Osteocyte (in vitro differentiated cells): ENCODE data around the gene BYSL. TPM values are rescaled to one million over a fixed set of nuclear protein-coding genes. Genes with fewer than 3 reads are reported as not detected.

Experiments used
- DNase-seq: peaks from one replicate; pipeline ENCODE4 v3.0.0; 2021; ENCODE audit warnings: mixed read lengths; ENCODE audit not compliant: unreplicated experiment; ENCODE audit errors: extremely low spot score
- H3K27ac Mint-ChIP-seq: one replicate; pipeline ENCODE4 v1.8.0; 2021; ENCODE audit warnings: mild to moderate bottlenecking, mixed read lengths; ENCODE audit not compliant: unreplicated experiment
- H3K27me3 Mint-ChIP-seq: one replicate; pipeline ENCODE4 v1.8.0; 2021; ENCODE audit warnings: mixed read lengths; ENCODE audit not compliant: unreplicated experiment
- H3K36me3 Mint-ChIP-seq: one replicate; pipeline ENCODE4 v1.8.0; 2021; ENCODE audit warnings: mixed read lengths; ENCODE audit not compliant: unreplicated experiment
- H3K4me1 Mint-ChIP-seq: one replicate; pipeline ENCODE4 v1.8.0; 2021; ENCODE audit warnings: mixed read lengths; ENCODE audit not compliant: unreplicated experiment
- H3K4me3 Mint-ChIP-seq: one replicate; pipeline ENCODE4 v1.8.0; 2021; ENCODE audit warnings: mild to moderate bottlenecking, moderate library complexity, mixed read lengths; ENCODE audit not compliant: unreplicated experiment
- H3K9me3 Mint-ChIP-seq: one replicate; pipeline ENCODE4 v1.8.0; 2021; ENCODE audit warnings: mixed read lengths; ENCODE audit not compliant: unreplicated experiment
- total RNA-seq: library from RNA; stranded (reverse); gene quantifications from 2 replicates; pipeline ENCODE4 v1.2.1, GENCODE V29; 2021
- TF ChIP-seq, protein P1 (sequence below): fragments of 200-600 bp; sonication (generic); IDR thresholded peaks from 2 replicates; pipeline ENCODE4 v1.5.0; 2021; ENCODE audit warnings: antibody characterized with exemption, mild to moderate bottlenecking, moderate library complexity

Gene BYSL
- total RNA-seq, 1 donor from 2014 or later: 22.7 TPM

DNA sequence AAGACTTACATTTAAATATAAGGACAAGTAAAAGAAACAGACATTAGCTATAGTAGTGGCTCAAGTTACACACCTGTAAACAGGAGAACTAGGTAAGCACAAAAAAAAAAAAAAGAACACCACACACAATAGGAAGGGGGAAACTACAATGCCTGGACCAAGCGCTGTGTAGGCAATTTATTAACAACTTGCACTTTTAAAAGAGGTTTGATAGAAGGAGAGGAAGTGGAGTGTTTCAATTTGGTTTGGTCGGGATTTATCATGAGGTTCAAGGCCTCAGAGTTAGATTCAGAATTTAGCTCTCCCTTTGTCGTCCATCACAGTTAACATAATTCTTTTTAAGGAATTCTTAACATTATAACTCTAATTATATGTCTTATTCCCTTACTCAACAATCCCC lies 25.0 kb upstream of the BYSL start:
- peak; percentile 4 for DNase-seq
- TF ChIP-seq, protein P1, sequence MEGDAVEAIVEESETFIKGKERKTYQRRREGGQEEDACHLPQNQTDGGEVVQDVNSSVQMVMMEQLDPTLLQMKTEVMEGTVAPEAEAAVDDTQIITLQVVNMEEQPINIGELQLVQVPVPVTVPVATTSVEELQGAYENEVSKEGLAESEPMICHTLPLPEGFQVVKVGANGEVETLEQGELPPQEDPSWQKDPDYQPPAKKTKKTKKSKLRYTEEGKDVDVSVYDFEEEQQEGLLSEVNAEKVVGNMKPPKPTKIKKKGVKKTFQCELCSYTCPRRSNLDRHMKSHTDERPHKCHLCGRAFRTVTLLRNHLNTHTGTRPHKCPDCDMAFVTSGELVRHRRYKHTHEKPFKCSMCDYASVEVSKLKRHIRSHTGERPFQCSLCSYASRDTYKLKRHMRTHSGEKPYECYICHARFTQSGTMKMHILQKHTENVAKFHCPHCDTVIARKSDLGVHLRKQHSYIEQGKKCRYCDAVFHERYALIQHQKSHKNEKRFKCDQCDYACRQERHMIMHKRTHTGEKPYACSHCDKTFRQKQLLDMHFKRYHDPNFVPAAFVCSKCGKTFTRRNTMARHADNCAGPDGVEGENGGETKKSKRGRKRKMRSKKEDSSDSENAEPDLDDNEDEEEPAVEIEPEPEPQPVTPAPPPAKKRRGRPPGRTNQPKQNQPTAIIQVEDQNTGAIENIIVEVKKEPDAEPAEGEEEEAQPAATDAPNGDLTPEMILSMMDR: no peak
- no peak overlapping the region for H3K4me3 Mint-ChIP-seq
- H3K9me3 Mint-ChIP-seq: no peaks in the 10 kb centered on the region
- H3K36me3 Mint-ChIP-seq: no peaks in the 10 kb centered on the region
- peak overlapping the region; percentile 91 for H3K27ac Mint-ChIP-seq
- no peaks in the 10 kb centered on the region for H3K27me3 Mint-ChIP-seq
- peaks cover 9% of the 10 kb centered on the region for H3K4me1 Mint-ChIP-seq

DNA sequence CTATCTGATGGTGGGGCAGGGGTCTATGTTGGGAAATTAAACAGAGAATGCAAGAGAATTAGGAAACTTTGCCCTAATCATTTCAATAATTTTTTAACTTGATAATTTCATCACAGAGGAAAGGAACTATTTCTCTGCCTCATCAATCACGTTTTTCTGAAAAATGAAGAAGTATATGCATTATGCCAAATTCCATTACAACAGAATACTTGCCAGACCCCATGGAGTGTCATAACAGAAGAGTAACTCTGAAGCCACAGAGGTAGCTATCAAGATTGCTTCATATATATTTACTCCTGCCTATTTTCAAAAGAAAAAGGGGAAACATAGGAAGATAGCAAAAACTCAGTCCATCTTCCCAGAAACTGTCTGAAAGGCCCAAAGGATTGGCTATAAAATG lies 20.4 kb upstream of the BYSL start:
- Mint-ChIP-seq H3K27ac (no peak overlapping the region), H3K4me1 (peaks cover 5% of the 10 kb centered on the region), H3K4me3 (no peak overlapping the region), H3K9me3 (no peaks in the 10 kb centered on the region), H3K27me3 (no peaks in the 10 kb centered on the region), H3K36me3 (peaks cover 7% of the 10 kb centered on the region)
- TF ChIP-seq, protein P1: no peak
- no peak for DNase-seq

DNA sequence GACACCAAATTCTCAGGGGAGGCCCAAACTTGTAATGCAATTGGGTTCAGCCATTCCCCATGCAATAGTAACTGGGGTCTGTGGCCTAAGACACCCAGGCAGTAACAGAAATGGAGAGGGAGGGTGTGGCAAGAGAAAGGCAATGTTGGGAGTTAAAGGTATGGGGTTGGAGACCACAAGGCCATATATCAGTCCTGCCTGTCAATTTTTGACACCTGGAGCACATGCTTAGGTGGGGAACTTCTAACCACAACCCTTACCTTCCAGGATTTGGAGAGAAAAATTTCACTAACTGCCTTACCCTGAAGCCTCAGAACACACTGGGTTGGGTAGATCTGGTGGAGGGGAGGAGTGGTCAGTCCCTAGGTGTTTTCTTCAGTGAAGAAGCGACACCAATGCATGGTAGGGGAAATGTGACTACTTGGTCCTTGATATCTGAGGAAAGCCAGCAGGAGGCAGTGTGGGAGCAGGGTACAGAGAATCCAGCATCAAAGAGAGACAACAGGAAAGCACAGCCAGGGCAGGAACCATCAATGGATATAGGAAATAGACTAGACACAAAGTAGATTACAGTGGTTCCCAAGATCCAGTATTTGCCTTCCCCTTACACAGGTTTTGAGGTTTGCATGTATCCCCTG lies 19.3 kb upstream of the BYSL start:
- H3K9me3 Mint-ChIP-seq: no peaks in the 10 kb centered on the region
- TF ChIP-seq, protein P1: peak; percentile 17
- H3K4me3 Mint-ChIP-seq: no peak overlapping the region
- no peak overlapping the region for H3K27ac Mint-ChIP-seq
- no peaks in the 10 kb centered on the region for H3K27me3 Mint-ChIP-seq
- peaks cover 12% of the 10 kb centered on the region for H3K36me3 Mint-ChIP-seq
- DNase-seq: no peak
- no peaks in the 10 kb centered on the region for H3K4me1 Mint-ChIP-seq

GRCh38 chr6:41909727-41910126 lies 11.6 kb upstream of the BYSL start:
- TF ChIP-seq, protein P1: no peak
- no peaks in the 10 kb centered on the region for H3K4me1 Mint-ChIP-seq
- no peaks in the 10 kb centered on the region for H3K27me3 Mint-ChIP-seq
- H3K36me3 Mint-ChIP-seq: peaks cover 37% of the 10 kb centered on the region
- no peak overlapping the region for H3K4me3 Mint-ChIP-seq
- DNase-seq: no peak
- no peak overlapping the region for H3K27ac Mint-ChIP-seq
- H3K9me3 Mint-ChIP-seq: no peaks in the 10 kb centered on the region

DNA sequence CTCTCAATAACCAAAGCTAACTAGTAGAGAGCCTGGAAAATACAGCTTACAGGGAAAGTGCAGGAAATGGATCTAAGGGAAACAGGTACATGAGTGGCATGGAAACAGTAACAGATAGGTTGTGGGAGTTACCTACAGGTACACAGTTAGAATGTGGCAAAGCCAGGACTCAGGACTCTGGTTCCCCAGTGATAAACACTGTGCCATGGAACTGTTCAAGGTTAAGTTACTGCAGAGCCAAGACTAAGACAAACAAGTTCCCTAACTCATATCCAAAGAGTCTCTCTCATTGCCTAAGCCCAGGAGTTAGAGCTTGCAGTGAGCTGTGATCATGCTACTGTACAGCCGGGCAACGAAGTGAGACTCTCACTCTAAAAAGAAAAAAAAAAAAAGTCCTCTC lies 7.0 kb upstream of the BYSL start:
- peaks cover 12% of the 10 kb centered on the region for H3K4me1 Mint-ChIP-seq
- no peak for DNase-seq
- no peaks in the 10 kb centered on the region for H3K9me3 Mint-ChIP-seq
- TF ChIP-seq, protein P1: no peak
- no peaks in the 10 kb centered on the region for H3K27me3 Mint-ChIP-seq
- H3K27ac Mint-ChIP-seq: no peak overlapping the region
- H3K4me3 Mint-ChIP-seq: no peak overlapping the region
- H3K36me3 Mint-ChIP-seq: peaks cover 19% of the 10 kb centered on the region
